C4-2B (cell line): ENCODE results near the gene SLC6A9.

Source experiments
- H3K27ac ChIP-seq: fragments of 450-650 bp; 2 replicates; pipeline ENCODE4 v1.5.1; 2017
- ZFX ChIP-seq: fragments of 450-650 bp; IDR thresholded peaks from 2 replicates; pipeline ENCODE4 v1.6.1; 2017
- TF ChIP-seq, protein P1 (sequence below): fragments of 450-650 bp; conservative IDR thresholded peaks from 2 replicates; pipeline ENCODE4 v1.5.1; 2017; ENCODE audit warnings: mild to moderate bottlenecking

SLC6A9 gene

DNA sequence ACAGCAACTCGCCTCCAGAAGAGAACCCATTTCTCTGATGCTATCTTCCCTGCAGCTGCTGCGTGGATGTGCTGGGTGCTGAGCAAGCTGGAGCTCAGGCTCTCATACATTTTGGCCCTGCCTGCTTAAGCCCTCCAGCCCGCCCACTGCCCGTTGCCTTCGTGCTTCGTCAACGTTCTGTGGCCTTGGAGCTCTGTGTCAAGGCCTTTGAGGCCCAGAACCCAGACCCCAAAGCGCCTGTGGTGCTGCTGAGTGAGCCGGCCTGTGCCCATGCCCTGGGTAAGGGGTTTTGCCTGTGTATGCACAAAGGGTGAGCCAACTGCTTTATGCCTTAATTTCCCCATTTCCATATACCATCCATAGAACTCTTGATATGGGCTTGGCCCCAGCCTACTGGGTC lies 60.4 kb downstream of the SLC6A9 start:
- TF ChIP-seq, protein P1, sequence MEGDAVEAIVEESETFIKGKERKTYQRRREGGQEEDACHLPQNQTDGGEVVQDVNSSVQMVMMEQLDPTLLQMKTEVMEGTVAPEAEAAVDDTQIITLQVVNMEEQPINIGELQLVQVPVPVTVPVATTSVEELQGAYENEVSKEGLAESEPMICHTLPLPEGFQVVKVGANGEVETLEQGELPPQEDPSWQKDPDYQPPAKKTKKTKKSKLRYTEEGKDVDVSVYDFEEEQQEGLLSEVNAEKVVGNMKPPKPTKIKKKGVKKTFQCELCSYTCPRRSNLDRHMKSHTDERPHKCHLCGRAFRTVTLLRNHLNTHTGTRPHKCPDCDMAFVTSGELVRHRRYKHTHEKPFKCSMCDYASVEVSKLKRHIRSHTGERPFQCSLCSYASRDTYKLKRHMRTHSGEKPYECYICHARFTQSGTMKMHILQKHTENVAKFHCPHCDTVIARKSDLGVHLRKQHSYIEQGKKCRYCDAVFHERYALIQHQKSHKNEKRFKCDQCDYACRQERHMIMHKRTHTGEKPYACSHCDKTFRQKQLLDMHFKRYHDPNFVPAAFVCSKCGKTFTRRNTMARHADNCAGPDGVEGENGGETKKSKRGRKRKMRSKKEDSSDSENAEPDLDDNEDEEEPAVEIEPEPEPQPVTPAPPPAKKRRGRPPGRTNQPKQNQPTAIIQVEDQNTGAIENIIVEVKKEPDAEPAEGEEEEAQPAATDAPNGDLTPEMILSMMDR: no peak
- no peak for TF ChIP-seq ZFX
- H3K27ac ChIP-seq: no peak overlapping the region

DNA sequence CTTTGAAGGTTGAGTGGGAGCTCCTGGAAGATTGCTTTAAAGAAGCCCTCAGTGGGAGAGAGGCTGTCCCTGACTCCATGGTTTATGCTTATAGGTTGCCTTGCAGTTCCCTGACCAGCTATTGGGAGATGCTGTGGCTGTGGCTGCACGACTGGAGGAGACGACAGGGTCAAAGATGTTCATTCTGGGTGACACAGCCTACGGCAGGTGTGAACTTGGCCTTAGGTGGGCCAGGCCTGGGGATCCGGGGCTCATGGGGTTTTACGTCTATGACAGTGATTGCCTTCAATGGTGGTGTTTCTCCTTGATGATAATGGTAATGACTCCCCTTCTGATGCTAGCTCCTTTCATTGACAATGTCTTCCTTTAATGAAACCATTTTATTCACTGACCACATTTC lies 60.8 kb downstream of the SLC6A9 start:
- peak overlapping the region; percentile 68 for H3K27ac ChIP-seq
- TF ChIP-seq, protein P1: no peak
- TF ChIP-seq ZFX: no peak

DNA sequence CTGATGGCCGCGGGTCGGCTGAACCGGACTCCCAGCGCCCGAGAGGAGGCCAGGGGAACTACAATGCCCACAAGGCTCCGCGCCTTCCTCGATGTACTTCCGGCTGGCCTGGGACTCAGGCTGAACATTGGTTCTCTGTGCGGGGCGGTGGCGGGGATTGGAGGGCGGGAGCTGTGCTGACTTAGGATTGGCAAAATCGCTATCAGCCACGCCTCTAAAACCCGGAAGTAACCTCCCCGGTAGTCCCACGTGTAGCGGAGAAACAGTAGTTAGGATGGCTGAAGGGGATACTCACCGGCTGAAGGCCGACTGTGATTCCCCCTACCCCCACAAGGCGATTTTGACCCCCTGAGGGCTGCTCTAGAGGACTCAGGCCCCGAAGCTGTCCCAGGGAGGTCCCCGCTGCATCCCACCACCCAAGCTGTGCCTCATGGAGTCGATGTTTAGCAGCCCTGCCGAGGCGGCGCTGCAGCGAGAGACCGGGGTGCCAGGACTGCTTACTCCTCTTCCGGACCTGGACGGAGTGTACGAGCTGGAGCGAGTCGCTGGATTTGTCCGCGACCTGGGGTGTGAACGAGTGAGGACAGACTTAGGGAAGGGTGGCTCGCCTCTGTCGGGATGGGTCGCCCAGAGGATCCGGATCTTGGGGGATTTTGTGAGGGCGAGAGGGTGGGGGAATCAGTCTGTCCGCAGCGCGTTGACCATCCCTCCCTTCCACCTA lies 61.4 kb downstream of the SLC6A9 start, which contains the start of gene DPH2:
TSS of gene DPH2 (plus strand) at position 265 of the 721 bp plus-strand sequence. CDS start at position 431, 166 bp downstream.
- H3K27ac ChIP-seq: peak within 1 kb of the TSS; percentile 68
- TF ChIP-seq, protein P1: no peak
- TF ChIP-seq ZFX: no peak

DNA sequence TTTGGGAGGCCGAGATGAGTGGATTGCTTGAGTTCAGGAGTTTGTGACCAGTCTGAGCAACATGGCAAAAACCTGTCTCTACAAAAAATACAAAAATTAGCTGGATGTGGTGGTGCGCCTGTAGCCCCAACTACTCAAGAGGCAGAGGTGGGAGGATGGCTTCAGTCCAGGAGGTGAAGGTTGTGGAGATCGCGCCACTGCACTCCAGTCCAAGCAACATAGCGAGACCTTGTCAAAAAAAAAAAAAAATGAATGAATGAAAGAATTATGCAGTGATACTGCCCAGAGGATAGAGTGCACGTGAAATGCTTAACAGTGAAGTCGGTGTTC lies 61.9 kb downstream of the SLC6A9 start:
- no peak overlapping the region for H3K27ac ChIP-seq
- TF ChIP-seq, protein P1: no peak
- TF ChIP-seq ZFX: no peak

DNA sequence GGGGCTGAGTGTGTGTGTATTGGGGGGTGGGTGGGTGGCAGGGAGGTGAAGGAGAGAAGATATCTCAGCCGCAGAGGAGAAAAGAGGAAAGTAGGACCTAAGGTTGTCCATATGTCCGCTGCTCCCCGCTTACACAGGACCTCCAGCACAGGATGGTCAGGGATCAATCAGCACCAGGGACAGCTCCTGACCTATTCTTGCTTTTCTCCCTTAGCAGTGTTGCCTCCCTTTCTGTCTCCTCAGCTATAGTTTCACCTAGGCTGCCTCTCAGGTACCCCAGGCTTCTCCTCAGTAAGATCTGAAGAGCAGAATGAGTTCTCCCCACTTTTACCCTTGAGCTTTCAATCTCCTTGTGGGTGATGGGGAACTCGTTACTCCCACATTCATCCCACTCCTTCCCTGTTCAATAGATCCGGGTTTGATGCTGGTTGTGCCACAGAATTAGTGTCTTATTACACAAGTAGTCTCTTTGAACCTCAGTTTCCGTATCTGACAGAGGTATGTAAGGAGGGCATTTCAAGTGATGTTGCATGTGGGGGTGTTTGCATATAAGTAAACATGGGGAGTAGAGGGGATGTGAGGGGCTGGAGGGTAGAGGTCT lies 62.8 kb downstream of the SLC6A9 start:
- no peak for TF ChIP-seq ZFX
- TF ChIP-seq, protein P1: no peak
- H3K27ac ChIP-seq: no peak overlapping the region

DNA sequence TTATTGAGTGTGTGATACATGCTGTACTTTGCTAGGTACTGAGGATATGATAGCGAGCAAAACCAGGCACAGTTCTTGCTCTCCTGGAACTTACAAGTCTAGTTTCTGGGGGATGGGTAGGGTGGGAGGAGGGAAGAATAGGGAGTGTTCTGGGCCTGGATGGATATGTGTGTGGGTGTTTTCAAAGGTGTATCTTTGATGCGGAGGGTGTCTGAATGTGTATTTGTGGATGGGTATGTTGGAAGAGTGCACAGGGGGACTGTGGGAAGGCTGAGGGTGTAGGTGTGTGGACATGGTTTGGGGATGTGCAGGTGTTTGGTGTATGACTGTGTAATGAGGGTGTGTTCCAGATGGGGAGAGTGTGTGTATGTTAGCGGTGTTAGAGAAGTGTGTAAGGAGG lies 65.9 kb downstream of the SLC6A9 start:
- H3K27ac ChIP-seq: no peak overlapping the region
- no peak for TF ChIP-seq ZFX
- TF ChIP-seq, protein P1: no peak

DNA sequence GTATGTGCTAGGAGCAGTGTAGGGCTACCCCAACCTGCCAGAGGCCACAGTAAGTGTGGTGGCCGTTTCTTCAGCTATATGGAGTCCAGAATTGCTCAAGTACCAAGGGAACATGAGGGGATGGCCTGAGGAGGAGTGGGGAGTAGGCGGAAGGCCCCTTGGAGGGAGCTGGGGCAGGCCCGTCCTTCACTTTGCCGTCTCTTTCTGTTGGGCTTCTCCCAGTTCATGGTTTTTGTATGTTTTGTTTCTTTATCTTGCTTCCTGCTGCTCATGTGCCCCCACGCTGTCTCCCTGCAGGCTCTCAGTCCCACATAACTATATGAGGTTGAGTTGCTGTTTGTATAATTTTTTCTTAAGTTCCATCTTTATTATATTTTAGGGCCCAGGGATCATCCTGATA lies 67.4 kb downstream of the SLC6A9 start:
- TF ChIP-seq ZFX: no peak
- TF ChIP-seq, protein P1: no peak
- H3K27ac ChIP-seq: no peak overlapping the region
